SK-N-MC (cell line): Measurements from ENCODE around the gene CDC34.

Source experiments
- DNase-seq: peaks from one replicate; pipeline ENCODE4 v3.0.0-alpha.2; 2011; ENCODE audit warnings: low read depth, low spot score
- H3K27ac ChIP-seq: fragments of 200-600 bp; sonication (generic); 2 replicates; pipeline ENCODE4 v1.5.1; 2016; ENCODE audit warnings: mixed run types
- H3K36me3 ChIP-seq: fragments of 200-600 bp; sonication (generic); 2 replicates; pipeline ENCODE4 v1.6.1; 2017; ENCODE audit warnings: antibody characterized with exemption, low read length, mixed read lengths; ENCODE audit not compliant: insufficient read depth
- H3K4me3 ChIP-seq: fragments of 200-600 bp; sonication (generic); 2 replicates; pipeline ENCODE4 v1.5.1; 2016
- H3K9ac ChIP-seq: fragments of 200-600 bp; sonication (generic); 2 replicates; pipeline ENCODE4 v1.8.0; 2017; ENCODE audit warnings: mixed run types, mixed read lengths; ENCODE audit not compliant: insufficient read length
- H3K9me3 ChIP-seq: fragments of 200-600 bp; sonication (generic); 2 replicates; pipeline ENCODE4 v1.6.1; 2017; ENCODE audit warnings: low read depth, mild to moderate bottlenecking, antibody characterized with exemption, low read length, moderate library complexity, mixed read lengths
- EZH2 ChIP-seq: fragments of 200-600 bp; sonication (generic); IDR thresholded peaks from one replicate; pipeline ENCODE4 v1.6.1; 2017; ENCODE audit warnings: antibody characterized with exemption
- FOXP2 ChIP-seq: optimal IDR thresholded peaks from 2 replicates; pipeline ENCODE3; 2011; ENCODE audit warnings: mild to moderate bottlenecking, moderate library complexity; ENCODE audit not compliant: insufficient read depth; ENCODE audit errors: extremely low read length, control extremely low read depth
- POLR2AphosphoS5 ChIP-seq: IDR thresholded peaks from 2 replicates; pipeline ENCODE4 v1.6.1; 2012; ENCODE audit warnings: mild to moderate bottlenecking, low read depth, low read length, borderline replicate concordance

Gene CDC34

GRCh38 chr19:590396-590745 is 58.8 kb downstream of the CDC34 start:
- Histone ChIP-seq H3K9ac (no peak overlapping the region), H3K27ac (no peak overlapping the region), H3K4me3 (peak overlapping the region; percentile 52), H3K9me3 (no peaks in the 10 kb centered on the region), H3K36me3 (no peaks in the 10 kb centered on the region)
- no peak for DNase-seq
- TF ChIP-seq FOXP2: no peak
- no peak for TF ChIP-seq EZH2
- TF ChIP-seq POLR2AphosphoS5: no peak

- H3K9ac ChIP-seq: no peak overlapping the region
These were observed 59.2 kb downstream of the CDC34 start for GRCh38 chr19:590750-591098.

GRCh38 chr19:591099-591958 is 59.8 kb downstream of the CDC34 start:
- H3K36me3 ChIP-seq: no peaks in the 10 kb centered on the region
- H3K27ac ChIP-seq: no peak overlapping the region
- no peak overlapping the region for H3K9ac ChIP-seq
- H3K4me3 ChIP-seq: no peak overlapping the region
- H3K9me3 ChIP-seq: no peaks in the 10 kb centered on the region
- no peak for DNase-seq
- TF ChIP-seq FOXP2: no peak
- no peak for TF ChIP-seq EZH2
- TF ChIP-seq POLR2AphosphoS5: no peak

More at GRCh38 chr19:590750-591098, 59.2 kb downstream of the CDC34 start:
- no peak for TF ChIP-seq EZH2
- TF ChIP-seq FOXP2: no peak
- no peak for TF ChIP-seq POLR2AphosphoS5
- peak overlapping the region; percentile 52 for H3K4me3 ChIP-seq
- H3K9me3 ChIP-seq: no peaks in the 10 kb centered on the region
- H3K36me3 ChIP-seq: no peaks in the 10 kb centered on the region
- no peak for DNase-seq
- no peak overlapping the region for H3K27ac ChIP-seq
